Mesenchymal stem cell (in vitro differentiated cells and primary cell): ENCODE measurements around the gene C9orf57.

Source experiments
- DNase-seq: peaks from one replicate; pipeline ENCODE4 v3.0.0-alpha.2; 2013
- H2AFZ ChIP-seq: one replicate; pipeline ENCODE4 v1.6.1; 2013; ENCODE audit warnings: low read depth, mild to moderate bottlenecking, control low read depth, inconsistent platforms, low read length, moderate library complexity
- H2AK5ac ChIP-seq: 2 replicates; pipeline ENCODE4 v1.6.1; 2013; ENCODE audit warnings: low read length, moderate library complexity, mild to moderate bottlenecking, inconsistent platforms; ENCODE audit not compliant: severe bottlenecking
- H2BK120ac ChIP-seq: one replicate; pipeline ENCODE4 v1.6.1; 2013; ENCODE audit warnings: low read depth, mild to moderate bottlenecking, inconsistent platforms, low read length, moderate library complexity
- H2BK12ac ChIP-seq, 2 experiments: one replicate each; pipeline ENCODE4 v1.6.1; 2013; ENCODE audit warnings: inconsistent platforms in 2 of 2, low read length in 2 of 2, mild to moderate bottlenecking in 2 of 2, moderate library complexity in 2 of 2, control low read depth in 1 of 2
- H2BK15ac ChIP-seq: one replicate; pipeline ENCODE4 v1.6.1; 2013; ENCODE audit warnings: mild to moderate bottlenecking, low read depth, inconsistent platforms; ENCODE audit not compliant: poor library complexity, severe bottlenecking
- H2BK5ac ChIP-seq: 2 replicates; pipeline ENCODE4 v1.6.1; 2013; ENCODE audit warnings: low read depth, mild to moderate bottlenecking, low read length, control low read depth, inconsistent platforms; ENCODE audit not compliant: poor library complexity, severe bottlenecking
- H3K14ac ChIP-seq, 2 experiments: one replicate each; pipeline ENCODE4 v1.6.1; 2013; ENCODE audit warnings: inconsistent platforms in 2 of 2, low read length in 2 of 2, control low read depth in 1 of 2, mild to moderate bottlenecking in 1 of 2, moderate library complexity in 1 of 2
- H3K18ac ChIP-seq, 2 experiments: one replicate each; pipeline ENCODE4 v1.6.1; 2013; ENCODE audit warnings: inconsistent platforms in 2 of 2, low read length in 2 of 2, control low read depth in 1 of 2, low read depth in 1 of 2, mild to moderate bottlenecking in 1 of 2
- H3K23ac ChIP-seq, 2 experiments: one replicate each; pipeline ENCODE4 v1.6.1; 2013; ENCODE audit warnings: inconsistent platforms in 2 of 2, low read length in 2 of 2, mild to moderate bottlenecking in 2 of 2, moderate library complexity in 2 of 2, control low read depth in 1 of 2
- H3K27ac ChIP-seq: 2 replicates; pipeline ENCODE4 v1.5.1; 2013; ENCODE audit warnings: mild to moderate bottlenecking, moderate library complexity, low read length, control low read depth, inconsistent platforms; ENCODE audit not compliant: poor library complexity, severe bottlenecking
- H3K27me3 ChIP-seq, 2 experiments: 2 replicates each; pipeline versions ENCODE4 v1.6.1 to v1.7.0; 2013; ENCODE audit warnings: low read length in 2 of 2, mild to moderate bottlenecking in 2 of 2, moderate library complexity in 2 of 2, control low read depth in 1 of 2, inconsistent platforms in 1 of 2; ENCODE audit not compliant: control insufficient read depth in 1 of 2, insufficient read depth in 1 of 2
- H3K36me3 ChIP-seq, 2 experiments: 2 replicates each; pipeline versions ENCODE4 v1.6.1 to v1.7.0; 2013; ENCODE audit warnings: low read length in 2 of 2, control low read depth in 1 of 2, inconsistent platforms in 1 of 2, low read depth in 1 of 2, mild to moderate bottlenecking in 1 of 2; ENCODE audit not compliant: insufficient read depth in 2 of 2, control insufficient read depth in 1 of 2
- H3K4ac ChIP-seq, 2 experiments: one replicate each; pipeline ENCODE4 v1.6.1; 2013; ENCODE audit warnings: inconsistent platforms in 2 of 2, low read length in 2 of 2, mild to moderate bottlenecking in 2 of 2, moderate library complexity in 2 of 2, control low read depth in 1 of 2, low read depth in 1 of 2
- H3K4me1 ChIP-seq: 2 replicates; pipeline ENCODE4 v1.6.1; 2013; ENCODE audit warnings: low read depth, low read length, control low read depth; ENCODE audit not compliant: control insufficient read depth, insufficient read depth
- H3K4me2 ChIP-seq: 2 replicates; pipeline ENCODE4 v1.6.1; 2013; ENCODE audit warnings: low read length, mild to moderate bottlenecking, inconsistent platforms; ENCODE audit not compliant: poor library complexity, severe bottlenecking
- H3K4me3 ChIP-seq, 2 experiments: 2 replicates each; pipeline versions ENCODE4 v1.5.1 to v1.7.0; 2013; ENCODE audit warnings: low read length in 2 of 2, mild to moderate bottlenecking in 2 of 2, control low read depth in 1 of 2, low read depth in 1 of 2; ENCODE audit not compliant: insufficient read depth in 1 of 2
- H3K79me1 ChIP-seq: replicated peaks from 2 replicates; pipeline ENCODE4 v1.6.1; 2013; ENCODE audit warnings: mild to moderate bottlenecking, control low read depth, low read length, inconsistent platforms; ENCODE audit not compliant: poor library complexity, severe bottlenecking
- H3K9ac ChIP-seq: 2 replicates; pipeline ENCODE4 v1.7.0; 2013; ENCODE audit warnings: mild to moderate bottlenecking, low read length, moderate library complexity
- H3K9me3 ChIP-seq: 2 replicates; pipeline ENCODE4 v1.7.0; 2013; ENCODE audit warnings: mild to moderate bottlenecking, low read length; ENCODE audit not compliant: control insufficient read depth
- H4K8ac ChIP-seq: one replicate; pipeline ENCODE4 v1.6.1; 2013; ENCODE audit warnings: inconsistent platforms, mild to moderate bottlenecking, low read length, moderate library complexity
- H4K91ac ChIP-seq: one replicate; pipeline ENCODE4 v1.6.1; 2013; ENCODE audit warnings: mild to moderate bottlenecking, low read length, inconsistent platforms
- WGBS: methylation state at CpG from one replicate; pipeline ENCODE4 v1.1.7; 2013; ENCODE audit warnings: mixed read lengths; 5-methylcytosine and 5-hydroxymethylcytosine counted together

Gene C9orf57

DNA sequence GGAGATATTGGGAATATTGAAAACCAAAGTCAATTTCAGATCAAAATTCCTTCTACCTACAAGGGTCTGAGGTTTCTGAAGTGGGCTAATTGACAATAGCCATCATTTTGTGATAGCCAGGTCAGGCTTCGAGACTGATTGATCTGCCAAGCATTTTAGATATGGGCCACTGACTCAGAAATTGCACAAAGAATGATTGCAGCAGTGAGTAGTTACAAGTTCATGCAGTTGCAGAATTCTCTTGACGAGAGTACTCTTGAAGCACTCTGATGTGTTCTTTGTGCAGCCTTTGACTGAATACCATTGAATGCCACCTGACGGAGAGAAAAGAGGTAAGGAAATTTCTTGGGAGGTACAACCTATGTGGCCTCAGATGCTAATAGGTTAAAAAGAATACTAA lies 8.3 kb downstream of the C9orf57 start:
- Histone ChIP-seq H3K27me3 (no peaks in the 10 kb centered on the region), H3K27ac (no peak overlapping the region), H3K9me3 (no peaks in the 10 kb centered on the region), H3K9ac (no peak overlapping the region), H3K4me3 (no peak overlapping the region), H3K4me1 (no peaks in the 10 kb centered on the region), H2BK12ac (no peak overlapping the region), H3K79me1 (no peaks in the 10 kb centered on the region), H3K4me2 (no peak overlapping the region), H3K18ac (no peak overlapping the region), H3K4ac (no peak overlapping the region), H2AFZ (no peak overlapping the region), H4K91ac (no peak overlapping the region), H2BK15ac (no peak overlapping the region), H2AK5ac (no peak overlapping the region), H2BK120ac (no peak overlapping the region), H3K36me3 (no peaks in the 10 kb centered on the region), H3K23ac (no peak overlapping the region), H3K14ac (no peak overlapping the region), H2BK5ac (no peak overlapping the region), H4K8ac (no peak overlapping the region)
- 78% methylated on average over 3 of the region's 3 CpGs for WGBS
- DNase-seq, result no peak

DNA sequence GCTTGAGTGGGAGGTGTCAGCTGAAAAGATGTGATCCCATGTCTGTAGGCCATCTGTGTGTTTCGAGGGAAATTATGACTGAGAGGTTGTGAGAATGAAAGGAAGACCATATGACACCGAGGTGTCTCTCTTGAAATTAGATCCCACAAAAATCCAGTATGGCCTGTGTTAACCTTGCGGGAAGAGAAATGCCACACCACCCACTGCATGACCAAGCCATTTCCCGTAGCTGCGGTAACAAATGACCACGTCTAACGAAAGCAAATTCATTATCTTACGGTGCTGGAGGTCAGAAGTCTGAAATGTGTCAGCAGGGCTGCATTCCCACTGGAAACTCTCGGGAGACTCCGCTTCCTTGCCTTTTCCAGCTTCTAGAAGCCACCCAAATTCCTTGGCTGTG lies 11.6 kb downstream of the C9orf57 start:
- Histone ChIP-seq H3K23ac (no peak overlapping the region), H2AFZ (no peak overlapping the region), H3K4ac (no peak overlapping the region), H2BK5ac (no peak overlapping the region), H2BK120ac (no peak overlapping the region), H2BK15ac (no peak overlapping the region), H4K8ac (no peak overlapping the region), H3K4me3 (no peak overlapping the region), H3K14ac (no peak overlapping the region), H3K27ac (no peak overlapping the region), H3K79me1 (no peaks in the 10 kb centered on the region), H3K18ac (no peak overlapping the region), H3K4me2 (no peak overlapping the region), H2AK5ac (no peak overlapping the region), H2BK12ac (no peak overlapping the region), H4K91ac (no peak overlapping the region), H3K9me3 (no peaks in the 10 kb centered on the region), H3K4me1 (no peaks in the 10 kb centered on the region), H3K36me3 (no peaks in the 10 kb centered on the region), H3K9ac (no peak overlapping the region), H3K27me3 (peaks cover 0 to 4% of the 10 kb centered on the region in 2 experiments)
- 81% methylated on average over 10 of the region's 10 CpGs for WGBS
- DNase-seq, result no peak

DNA sequence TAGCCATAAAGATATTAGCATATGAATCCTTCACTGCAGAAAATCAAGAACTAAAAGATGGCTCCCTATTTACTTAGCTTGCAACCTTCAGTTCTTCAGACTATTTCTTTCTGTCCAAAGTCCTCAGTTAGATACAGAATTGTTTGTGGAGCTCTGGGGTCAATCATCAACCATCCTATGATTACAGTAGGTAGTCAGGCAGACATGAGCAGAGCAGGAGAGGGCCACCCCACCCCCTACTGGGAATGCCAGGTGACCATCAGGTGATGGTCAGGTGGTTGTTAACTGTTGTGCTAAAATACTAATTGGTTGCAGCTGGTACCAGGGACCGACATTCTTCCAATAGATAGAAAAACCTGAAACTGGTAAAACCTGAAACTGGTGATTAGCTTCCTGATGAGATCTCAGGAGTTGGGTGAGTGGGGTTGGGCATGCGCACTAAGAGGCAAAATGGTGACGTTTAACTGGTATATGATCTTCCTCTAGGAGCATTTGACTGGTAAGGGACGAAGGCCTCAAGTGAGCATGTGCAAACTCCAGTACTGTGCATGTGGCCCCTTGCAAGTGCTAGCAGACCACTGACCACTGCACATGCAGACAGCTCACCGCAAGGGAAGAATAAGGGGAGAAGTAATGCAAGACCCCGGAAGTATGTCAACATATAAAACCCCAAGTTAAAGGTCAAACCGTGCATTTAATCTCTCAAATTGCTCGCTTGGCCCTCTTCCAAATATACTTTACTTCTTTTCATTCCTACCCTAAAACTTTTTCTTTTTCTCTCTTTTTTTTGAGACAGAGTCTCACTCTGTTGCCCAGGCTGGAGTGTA lies 13.6 kb downstream of the C9orf57 start:
- Histone ChIP-seq H3K4ac (no peak overlapping the region), H2AFZ (no peak overlapping the region), H3K27me3 (peaks cover 3 to 4% of the 10 kb centered on the region in 2 experiments), H3K14ac (no peak overlapping the region), H2BK5ac (no peak overlapping the region), H2BK15ac (no peak overlapping the region), H2AK5ac (no peak overlapping the region), H2BK120ac (no peak overlapping the region), H3K4me3 (no peak overlapping the region), H3K18ac (no peak overlapping the region), H3K27ac (no peak overlapping the region), H3K4me2 (no peak overlapping the region), H3K79me1 (no peaks in the 10 kb centered on the region), H2BK12ac (no peak overlapping the region), H3K4me1 (no peaks in the 10 kb centered on the region), H3K36me3 (no peaks in the 10 kb centered on the region), H3K23ac (no peak overlapping the region), H4K91ac (no peak overlapping the region), H3K9me3 (no peaks in the 10 kb centered on the region), H4K8ac (no peak overlapping the region), H3K9ac (no peak overlapping the region)
- no peak for DNase-seq
- 84% methylated on average over 8 of the region's 8 CpGs for WGBS

DNA sequence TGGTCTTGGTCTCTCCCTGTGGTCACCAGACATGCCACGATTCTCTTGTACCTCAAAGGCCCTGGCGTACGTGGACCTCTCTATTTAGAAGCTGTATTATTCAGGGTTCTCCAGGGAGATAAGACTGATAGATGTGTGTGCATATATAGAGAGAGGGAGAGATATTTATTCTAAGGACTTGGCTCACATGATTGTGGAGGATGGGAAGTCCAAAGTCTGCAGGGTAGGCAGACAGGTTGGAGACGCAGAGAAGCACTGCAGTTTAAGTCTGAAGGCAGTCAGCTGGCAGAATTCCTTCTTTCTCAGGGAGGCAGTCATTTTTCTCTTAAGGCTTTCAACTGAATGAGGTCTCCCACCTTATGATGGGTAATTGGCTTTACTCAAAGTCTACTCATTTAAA lies 16.3 kb downstream of the C9orf57 start:
- no peak overlapping the region for H2BK12ac ChIP-seq
- no peak overlapping the region for H4K91ac ChIP-seq
- H2AK5ac ChIP-seq, result no peak overlapping the region
- no peak for DNase-seq
- no peaks in the 10 kb centered on the region for H3K36me3 ChIP-seq
- H3K9me3 ChIP-seq, result no peaks in the 10 kb centered on the region
- H3K4me2 ChIP-seq, result no peak overlapping the region
- H3K27me3 ChIP-seq, result peaks cover 4 to 15% of the 10 kb centered on the region in 2 experiments
- no peaks in the 10 kb centered on the region for H3K79me1 ChIP-seq
- 79% methylated on average over 4 of the region's 4 CpGs for WGBS
- H3K27ac ChIP-seq, result no peak overlapping the region
- H3K9ac ChIP-seq, result no peak overlapping the region
- H3K4ac ChIP-seq, result no peak overlapping the region
- no peak overlapping the region for H3K18ac ChIP-seq
- H4K8ac ChIP-seq, result no peak overlapping the region
- H2BK120ac ChIP-seq, result no peak overlapping the region
- H2BK15ac ChIP-seq, result no peak overlapping the region
- H2BK5ac ChIP-seq, result no peak overlapping the region
- H3K14ac ChIP-seq, result no peak overlapping the region
- no peak overlapping the region for H3K4me3 ChIP-seq
- no peak overlapping the region for H3K23ac ChIP-seq
- H2AFZ ChIP-seq, result no peak overlapping the region
- no peaks in the 10 kb centered on the region for H3K4me1 ChIP-seq
